GM19397 (cell line): ENCODE measurements around the gene NCAM1.
"Not testable (repeated sequence)": the region's sequence is repeated elsewhere in the genome, so short reads cannot be mapped to it uniquely, and the experiment has no call there.

ENCODE experiments used
- ATAC-seq: cut with Tn5 transposase; IDR thresholded peaks from one replicate; pipeline ENCODE4 v1.9.1; 2021; ENCODE audit warnings: mild to moderate bottlenecking, moderate library complexity; ENCODE audit not compliant: unreplicated experiment

The NCAM1 gene

GRCh38 chr11:113019711-113020110 is 58.5 kb downstream of the NCAM1 start:
- no peak for ATAC-seq

- no peak for ATAC-seq
Observed at GRCh38 chr11:113021111-113021510, 59.9 kb downstream of the NCAM1 start.

GRCh38 chr11:113022262-113022661 is 61.0 kb downstream of the NCAM1 start:
- ATAC-seq: no peak

DNA sequence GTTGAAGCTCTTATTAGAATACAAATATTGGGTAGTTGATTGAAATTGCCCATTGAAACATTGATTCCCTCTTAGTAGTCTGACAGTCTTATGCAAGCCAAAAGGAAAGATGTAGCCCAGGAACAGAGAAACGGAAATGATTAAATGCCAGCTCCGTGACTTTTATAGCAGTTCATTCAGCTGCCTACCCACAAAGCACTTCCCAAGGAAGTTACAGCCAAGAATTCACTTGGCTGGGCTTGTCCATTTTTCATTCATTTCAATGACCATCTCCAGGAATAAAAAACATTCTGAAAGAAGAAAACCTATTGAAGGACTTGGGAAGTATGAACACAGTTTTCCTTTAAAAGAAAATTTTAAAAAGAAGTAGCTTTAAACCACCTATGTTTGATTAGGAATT is 62.0 kb downstream of the NCAM1 start:
- ATAC-seq: no peak

DNA sequence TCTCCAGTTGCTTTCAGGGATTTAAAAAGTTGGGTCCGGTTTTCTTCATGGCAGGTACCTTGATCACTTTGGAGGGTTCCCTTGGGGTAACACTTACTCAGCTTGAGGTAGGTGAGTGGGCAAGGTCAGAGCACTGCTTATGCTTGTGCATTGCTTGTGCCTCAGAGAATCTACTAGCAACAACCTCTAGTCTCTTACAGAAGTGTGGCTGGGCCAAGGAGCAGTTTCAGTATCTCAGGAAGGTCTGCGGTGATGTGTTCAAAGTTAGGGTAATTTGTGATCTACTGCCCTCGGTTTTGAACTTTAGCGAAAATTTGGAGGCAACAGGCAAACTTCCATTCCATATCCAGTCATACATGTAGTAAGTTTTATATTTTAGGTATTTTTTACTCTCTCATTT is 62.8 kb downstream of the NCAM1 start:
- ATAC-seq: no peak

GRCh38 chr11:113026778-113027177 is 65.6 kb downstream of the NCAM1 start:
- ATAC-seq: no peak

DNA sequence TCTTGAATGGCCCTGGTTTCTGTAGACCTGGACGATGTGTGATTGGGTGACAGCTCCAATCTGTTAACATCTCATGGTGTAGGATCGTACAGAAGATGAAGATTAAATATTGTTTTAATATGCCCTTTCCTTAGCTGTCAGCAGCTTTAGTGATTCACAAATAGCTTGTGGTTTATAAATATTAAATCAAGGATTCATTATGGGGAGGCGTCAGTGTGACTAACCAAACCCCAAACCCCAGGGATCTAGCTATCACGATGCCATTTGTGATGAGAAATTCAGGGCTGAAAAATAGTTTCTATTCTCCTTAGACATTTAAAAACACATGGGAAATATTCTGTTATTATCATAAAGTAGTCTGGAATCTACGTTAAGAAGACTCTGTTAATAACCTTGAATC is 73.4 kb downstream of the NCAM1 start:
- no peak for ATAC-seq

DNA sequence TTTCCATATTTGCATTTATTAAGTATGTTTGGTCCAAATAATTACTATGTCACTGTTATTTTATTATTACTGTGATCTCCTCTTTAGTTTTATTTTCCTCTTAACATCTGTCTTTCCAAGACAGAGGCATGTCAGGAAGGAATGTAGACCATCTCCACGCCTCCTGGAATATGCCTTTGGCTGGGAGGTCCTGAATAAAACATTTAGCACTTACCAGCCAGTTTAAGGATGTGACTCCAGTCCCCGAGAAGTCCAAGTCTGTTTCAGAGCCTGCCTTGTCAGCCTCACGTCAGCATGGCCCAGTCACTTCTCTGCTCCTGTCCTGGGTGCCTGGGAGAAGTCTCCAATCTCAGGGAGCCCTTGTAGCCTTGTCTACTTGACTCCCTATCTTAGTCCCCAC is 74.5 kb downstream of the NCAM1 start:
- no peak for ATAC-seq

- ATAC-seq: no peak
Observed at GRCh38 chr11:113043698-113044097, 82.5 kb downstream of the NCAM1 start.

DNA sequence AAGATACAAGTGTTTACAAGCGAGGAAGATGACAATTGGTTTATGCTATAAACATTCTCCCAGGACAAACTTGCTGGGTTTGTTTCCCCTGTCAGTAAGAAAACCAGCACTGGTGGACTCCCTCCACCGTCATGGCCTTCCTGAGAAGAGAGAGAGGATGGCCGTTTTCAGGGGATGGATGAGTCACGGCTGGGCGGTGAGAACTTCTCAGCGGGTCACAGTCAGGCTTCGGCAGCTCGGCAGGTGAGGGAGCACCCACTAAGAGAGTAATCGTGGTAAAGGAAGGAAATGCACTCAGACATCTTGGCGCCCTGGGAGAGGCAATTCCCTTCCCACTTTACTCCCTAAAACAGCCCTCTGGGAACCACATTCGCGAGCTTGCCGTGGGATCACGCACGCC is 83.9 kb downstream of the NCAM1 start:
- no peak for ATAC-seq

DNA sequence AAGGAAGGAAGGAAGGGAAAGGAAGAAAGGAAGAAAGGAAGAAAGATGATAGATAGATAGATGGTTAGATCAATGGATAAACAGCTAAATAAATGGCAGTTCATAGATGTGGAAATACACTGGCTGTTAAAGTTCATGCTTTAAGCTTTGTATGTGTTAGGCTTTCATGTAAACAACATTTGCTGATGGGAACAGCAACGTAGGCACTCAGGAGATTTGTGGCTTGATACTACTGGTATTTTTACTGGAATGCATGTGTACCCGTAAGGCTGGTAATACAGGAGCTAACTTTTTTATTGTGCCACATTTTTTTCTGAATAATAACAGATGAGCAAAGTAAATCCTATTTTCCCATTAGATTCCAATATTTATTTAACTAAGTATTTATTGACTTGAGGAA is 85.6 kb downstream of the NCAM1 start:
- ATAC-seq: no peak

- ATAC-seq: no peak
Observed at GRCh38 chr11:113048820-113049768, 87.9 kb downstream of the NCAM1 start.

DNA sequence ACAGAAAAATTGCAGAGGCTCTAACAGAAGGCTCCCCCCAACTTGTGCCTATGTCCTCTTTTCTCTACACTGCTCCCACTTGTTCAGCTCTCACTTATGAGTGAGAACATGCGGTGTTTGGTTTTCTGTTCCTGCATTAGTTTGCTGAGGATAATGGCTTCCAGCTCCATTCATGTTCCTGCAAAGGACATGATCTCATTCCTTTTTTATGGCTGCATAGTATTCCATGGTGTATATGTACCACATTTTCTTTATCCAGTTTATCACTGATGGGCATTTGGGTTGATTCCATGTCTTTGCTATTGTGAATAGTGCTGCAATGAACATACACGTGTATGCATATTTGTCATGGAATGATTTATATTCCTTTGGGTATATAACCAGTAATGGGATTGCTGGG is 91.8 kb downstream of the NCAM1 start:
- ATAC-seq: not testable (repeated sequence)

- ATAC-seq: no peak
Observed at GRCh38 chr11:113057038-113057437, 95.8 kb downstream of the NCAM1 start.

GRCh38 chr11:113059548-113059947 is 98.3 kb downstream of the NCAM1 start:
- no peak for ATAC-seq

GRCh38 chr11:113065330-113065729 is 104.1 kb downstream of the NCAM1 start:
- no peak for ATAC-seq

DNA sequence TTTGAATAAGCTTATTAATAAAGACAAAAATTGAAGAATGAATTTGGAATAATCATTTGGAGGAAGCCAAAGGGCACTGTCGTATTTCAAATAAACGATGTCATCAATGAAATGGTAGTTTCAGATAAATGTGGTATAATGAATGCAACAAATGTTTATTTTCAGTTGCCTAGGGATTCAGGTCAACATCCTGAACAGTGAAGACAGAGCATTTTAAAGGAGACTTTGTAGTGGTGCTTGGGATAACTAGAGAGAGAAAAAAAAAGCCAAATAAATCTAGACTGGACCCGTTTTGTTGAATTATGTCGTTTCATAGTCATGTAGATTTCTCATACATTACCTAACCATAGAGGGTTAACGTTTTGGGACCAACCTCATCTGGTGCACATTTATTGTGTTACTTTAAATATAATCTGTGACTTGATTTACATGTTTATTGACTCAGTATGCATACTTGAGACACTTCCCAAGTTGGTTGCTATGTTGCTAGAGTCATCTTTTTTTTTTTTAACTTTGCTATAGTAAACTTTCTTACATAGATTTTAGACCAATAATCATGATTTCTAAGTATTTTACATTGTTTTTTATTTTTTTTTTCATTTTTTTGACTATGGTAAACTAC is 111.1 kb downstream of the NCAM1 start:
- no peak for ATAC-seq

DNA sequence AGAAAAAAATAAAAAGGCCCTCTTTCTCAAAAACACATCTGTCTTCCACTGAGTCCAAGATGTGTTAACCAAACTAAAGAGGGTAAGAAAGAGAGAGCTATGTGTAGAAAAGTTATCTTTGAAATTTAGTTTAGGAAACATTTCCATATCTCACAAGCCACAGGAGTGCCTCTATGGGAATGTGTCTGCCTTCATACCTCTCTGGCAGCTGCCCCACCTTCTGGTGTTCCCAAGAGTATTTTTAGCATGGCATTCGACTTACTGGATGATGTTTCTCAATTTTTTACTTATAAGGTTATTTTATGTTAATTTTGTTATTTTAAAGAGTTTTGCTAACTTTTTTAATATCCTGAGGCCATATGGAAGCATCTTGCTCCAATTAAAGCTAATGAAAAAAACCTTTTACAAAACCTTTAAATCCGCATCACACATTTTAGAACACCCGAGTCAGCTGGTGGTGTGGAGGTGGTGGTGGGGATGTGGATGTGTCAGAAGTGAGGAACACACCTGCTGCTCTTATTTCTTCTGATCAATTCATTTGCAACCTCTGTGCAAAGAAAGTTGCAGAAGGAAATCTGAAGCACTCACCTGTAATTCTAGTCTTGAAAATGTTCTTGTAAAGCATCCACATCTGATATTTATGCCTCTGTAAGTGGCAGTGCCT is 112.2 kb downstream of the NCAM1 start:
- ATAC-seq: no peak

DNA sequence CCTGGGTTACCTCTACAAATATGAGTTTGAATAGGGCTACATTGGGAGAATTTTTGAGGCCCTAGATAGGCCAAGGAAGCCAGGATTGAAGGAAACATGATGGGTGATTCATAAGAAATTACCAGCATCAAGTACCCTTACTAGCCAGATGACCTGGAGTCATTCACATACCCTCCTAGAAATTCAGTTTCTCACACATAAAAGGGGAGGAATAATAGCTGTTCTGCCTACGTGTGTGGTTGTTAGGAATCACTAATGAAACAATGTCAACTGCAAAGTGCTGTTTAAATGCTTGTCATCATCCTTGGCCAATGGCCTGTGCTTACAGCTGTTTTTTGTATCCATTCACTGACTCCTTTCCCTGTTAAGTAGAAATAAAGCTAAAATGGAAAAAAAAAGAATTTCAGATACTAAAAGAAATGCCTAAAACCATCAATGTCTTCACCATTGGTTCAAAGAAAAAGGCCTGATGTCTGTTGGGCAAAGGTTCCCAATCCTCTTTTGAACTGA is 114.4 kb downstream of the NCAM1 start:
- no peak for ATAC-seq

- ATAC-seq: no peak
Observed at GRCh38 chr11:113077379-113077778, 116.2 kb downstream of the NCAM1 start.

DNA sequence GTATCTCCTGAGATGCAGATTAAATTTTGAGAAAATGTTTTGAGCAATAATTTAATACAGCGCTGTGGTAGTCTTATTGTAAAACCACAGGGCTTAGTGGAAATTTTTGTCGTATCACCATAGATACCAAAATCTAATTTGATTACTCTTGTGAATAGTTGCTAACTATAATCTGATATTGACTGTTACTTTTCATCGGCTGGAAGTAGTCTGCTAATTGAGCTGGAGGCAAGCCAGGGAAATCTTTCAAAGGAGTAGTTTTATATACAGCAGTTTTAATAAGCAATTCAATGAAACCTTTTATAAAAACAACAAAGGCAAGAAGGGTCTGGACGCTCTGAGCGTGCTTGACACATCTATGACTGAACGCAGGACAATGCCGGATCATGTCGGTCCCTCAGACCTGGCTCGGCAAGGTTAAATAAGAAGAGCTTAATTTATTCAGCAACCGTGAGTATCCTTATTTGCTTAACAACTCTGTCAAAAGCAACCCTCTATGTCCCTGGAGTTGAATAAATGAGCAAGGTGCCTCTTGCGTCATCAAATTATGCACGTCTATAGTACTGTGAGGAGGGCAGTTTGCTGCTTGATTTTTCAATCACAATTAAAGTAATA is 121.2 kb downstream of the NCAM1 start:
- no peak for ATAC-seq
